Neural cell (in vitro differentiated cells): ENCODE data around the gene ATP6V1B1. TPM values are rescaled to one million over a fixed set of nuclear protein-coding genes. Genes with fewer than 3 reads are reported as not detected.

Source experiments
- H2AFZ ChIP-seq: fragments of 200-600, 300-800 bp; sonication (generic), shearing (Covaris generic); 2 replicates; pipeline ENCODE4 v1.6.0; 2014; ENCODE audit warnings: low read depth, mild to moderate bottlenecking, antibody characterized with exemption, low read length, moderate library complexity
- H3F3A ChIP-seq: fragments of 200-600 bp; shearing (Covaris generic); 2 replicates; pipeline ENCODE4 v1.6.1; 2016; ENCODE audit warnings: mild to moderate bottlenecking, moderate library complexity, mixed read lengths, antibody characterized with exemption, low read length; ENCODE audit not compliant: insufficient read depth, poor library complexity, severe bottlenecking
- H3K27ac ChIP-seq: fragments of 200-600, 300-800 bp; sonication (generic), shearing (Covaris generic); 2 replicates; pipeline ENCODE4 v1.5.1; 2014; ENCODE audit warnings: mild to moderate bottlenecking, low read length, moderate library complexity
- H3K27me3 ChIP-seq: fragments of 300-800, 200-600 bp; sonication (generic), shearing (Covaris generic); 2 replicates; pipeline ENCODE4 v1.6.0; 2014; ENCODE audit warnings: mild to moderate bottlenecking, low read depth, low read length, moderate library complexity; ENCODE audit not compliant: insufficient read depth
- H3K36me3 ChIP-seq: fragments of 300-800, 200-600 bp; sonication (generic), shearing (Covaris generic); 2 replicates; pipeline ENCODE4 v1.5.1; 2014; ENCODE audit warnings: mild to moderate bottlenecking, antibody characterized with exemption, low read length, moderate library complexity; ENCODE audit not compliant: insufficient read depth
- H3K4me2 ChIP-seq: fragments of 300-800, 200-600 bp; sonication (generic), shearing (Covaris generic); 2 replicates; pipeline ENCODE4 v1.6.0; 2014; ENCODE audit warnings: mild to moderate bottlenecking, low read length
- H3K4me3 ChIP-seq: fragments of 300-800, 200-600 bp; sonication (generic), shearing (Covaris generic); 2 replicates; pipeline ENCODE4 v1.5.1; 2014; ENCODE audit warnings: mild to moderate bottlenecking, low read length, moderate library complexity
- H3K79me2 ChIP-seq: fragments of 200-600 bp; shearing (Covaris generic); replicated peaks from 2 replicates; pipeline ENCODE4 v1.6.0; 2014; ENCODE audit warnings: mild to moderate bottlenecking, low read length, moderate library complexity; ENCODE audit not compliant: insufficient read depth
- H3K9ac ChIP-seq: fragments of 300-800, 200-600 bp; sonication (generic), shearing (Covaris generic); 2 replicates; pipeline ENCODE4 v1.6.1; 2016; ENCODE audit warnings: mild to moderate bottlenecking, low read length, mixed read lengths
- H3K9me2 ChIP-seq: fragments of 200-600 bp; shearing (Covaris generic); 2 replicates; pipeline ENCODE4 v1.6.1; 2016; ENCODE audit warnings: mild to moderate bottlenecking, low read length, mixed read lengths; ENCODE audit not compliant: insufficient read depth
- H3K9me3 ChIP-seq: fragments of 200-600, 300-800 bp; sonication (generic), shearing (Covaris generic); 2 replicates; pipeline ENCODE4 v1.6.1; 2016; ENCODE audit warnings: mild to moderate bottlenecking, mixed run types, low read length, moderate library complexity, mixed read lengths
- H4K20me1 ChIP-seq: fragments of 200-600 bp; shearing (Covaris generic); 2 replicates; pipeline ENCODE4 v1.6.1; 2016; ENCODE audit warnings: mild to moderate bottlenecking, mixed run types; ENCODE audit not compliant: insufficient read depth
- EP300 ChIP-seq: fragments of 450-650 bp; conservative IDR thresholded peaks from 2 replicates; pipeline ENCODE4 v1.6.1; 2014; ENCODE audit warnings: antibody characterized with exemption, mild to moderate bottlenecking, moderate library complexity; ENCODE audit not compliant: poor library complexity, severe bottlenecking
- EZH2 ChIP-seq: fragments of 200-600, 300-800 bp; shearing (Covaris generic), sonication (generic); IDR thresholded peaks from 2 replicates; pipeline ENCODE4 v1.6.1; 2014; ENCODE audit warnings: antibody characterized with exemption, low read length, borderline replicate concordance, mild to moderate bottlenecking; ENCODE audit not compliant: insufficient read depth, poor library complexity, severe bottlenecking
- MXI1 ChIP-seq: fragments of 450-650 bp; conservative IDR thresholded peaks from 2 replicates; pipeline ENCODE4 v1.6.1; 2014; ENCODE audit warnings: antibody characterized with exemption, mild to moderate bottlenecking; ENCODE audit not compliant: poor library complexity, severe bottlenecking
- POLR2AphosphoS5 ChIP-seq: IDR thresholded peaks from 2 replicates; pipeline ENCODE4 v1.6.1; 2012
- RAD21 ChIP-seq: fragments of 450-650 bp; conservative IDR thresholded peaks from 2 replicates; pipeline ENCODE4 v1.6.1; 2014; ENCODE audit warnings: antibody characterized with exemption, mild to moderate bottlenecking, moderate library complexity
- SMC3 ChIP-seq: fragments of 450-650 bp; conservative IDR thresholded peaks from 2 replicates; pipeline ENCODE4 v1.6.1; 2014; ENCODE audit warnings: antibody characterized with exemption, mild to moderate bottlenecking, moderate library complexity; ENCODE audit not compliant: poor library complexity
- TAF1 ChIP-seq: IDR thresholded peaks from 2 replicates; pipeline ENCODE4 v1.6.1; 2012; ENCODE audit warnings: low read depth
- polyA plus RNA-seq: library from polyadenylated mRNA; depleted of rRNA; stranded (reverse); fragments of >200 nt; gene quantifications from 2 replicates; pipeline ENCODE4 v1.2.3, GENCODE V29; 2014
- TF ChIP-seq, protein P1 (sequence below): IDR thresholded peaks from 2 replicates; pipeline ENCODE4 v1.6.1; 2012; ENCODE audit warnings: borderline replicate concordance
- TF ChIP-seq, protein P2 (sequence below): fragments of 450-650 bp; IDR thresholded peaks from 2 replicates; pipeline ENCODE4 v1.5.1; 2014; ENCODE audit warnings: antibody characterized with exemption, mild to moderate bottlenecking, moderate library complexity; ENCODE audit not compliant: poor library complexity, severe bottlenecking

The ATP6V1B1 gene
- polyA plus RNA-seq, 1 donor from 2014 or later, result 0.12 TPM

DNA sequence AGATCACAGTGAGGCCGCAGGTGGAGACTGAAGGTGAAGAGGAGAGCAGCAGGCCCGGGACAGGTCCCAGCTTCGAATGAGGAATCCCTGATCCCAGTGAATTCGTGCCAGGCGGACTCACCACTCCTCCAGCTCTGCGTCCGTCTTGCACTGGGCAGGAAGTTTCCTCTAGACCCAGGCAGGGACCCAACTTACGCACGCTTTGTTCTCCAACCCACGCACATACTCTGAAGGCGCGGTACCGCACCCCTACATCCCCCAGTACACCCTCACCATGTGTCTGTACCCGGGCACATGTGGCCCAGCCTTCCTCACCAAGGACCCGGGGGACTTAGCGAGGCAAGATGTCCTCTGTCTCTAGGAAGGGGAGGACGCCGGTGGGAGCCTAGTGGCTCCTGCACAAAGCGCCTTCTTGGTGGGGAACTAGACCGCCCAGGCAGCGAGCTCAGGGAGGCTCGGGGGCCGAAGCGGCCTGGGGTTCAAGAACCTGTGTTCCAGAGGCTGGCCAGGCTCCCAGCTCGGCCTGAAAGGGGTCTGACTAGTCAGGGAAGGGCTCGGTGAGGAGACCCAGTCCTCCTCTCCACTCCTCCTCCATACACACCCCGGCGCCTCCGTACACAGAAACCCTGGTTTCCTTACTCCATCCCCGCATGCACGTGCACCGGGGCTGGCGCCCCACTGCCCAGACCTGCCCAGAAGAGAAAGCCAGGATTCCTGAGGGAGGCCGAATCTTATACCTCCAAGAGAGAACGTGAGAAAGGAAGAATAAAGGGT, 38.3 kb upstream of the ATP6V1B1 start:
- H3F3A ChIP-seq, result no peaks in the 10 kb centered on the region
- H3K9me3 ChIP-seq, result peaks cover 4% of the 10 kb centered on the region
- no peaks in the 10 kb centered on the region for H4K20me1 ChIP-seq
- no peaks in the 10 kb centered on the region for H3K36me3 ChIP-seq
- H3K27me3 ChIP-seq, result peaks cover 100% of the 10 kb centered on the region
- no peak overlapping the region for H3K27ac ChIP-seq
- no peaks in the 10 kb centered on the region for H3K9me2 ChIP-seq
- H3K9ac ChIP-seq, result no peak overlapping the region
- no peak overlapping the region for H3K4me2 ChIP-seq
- TF ChIP-seq, protein P1, sequence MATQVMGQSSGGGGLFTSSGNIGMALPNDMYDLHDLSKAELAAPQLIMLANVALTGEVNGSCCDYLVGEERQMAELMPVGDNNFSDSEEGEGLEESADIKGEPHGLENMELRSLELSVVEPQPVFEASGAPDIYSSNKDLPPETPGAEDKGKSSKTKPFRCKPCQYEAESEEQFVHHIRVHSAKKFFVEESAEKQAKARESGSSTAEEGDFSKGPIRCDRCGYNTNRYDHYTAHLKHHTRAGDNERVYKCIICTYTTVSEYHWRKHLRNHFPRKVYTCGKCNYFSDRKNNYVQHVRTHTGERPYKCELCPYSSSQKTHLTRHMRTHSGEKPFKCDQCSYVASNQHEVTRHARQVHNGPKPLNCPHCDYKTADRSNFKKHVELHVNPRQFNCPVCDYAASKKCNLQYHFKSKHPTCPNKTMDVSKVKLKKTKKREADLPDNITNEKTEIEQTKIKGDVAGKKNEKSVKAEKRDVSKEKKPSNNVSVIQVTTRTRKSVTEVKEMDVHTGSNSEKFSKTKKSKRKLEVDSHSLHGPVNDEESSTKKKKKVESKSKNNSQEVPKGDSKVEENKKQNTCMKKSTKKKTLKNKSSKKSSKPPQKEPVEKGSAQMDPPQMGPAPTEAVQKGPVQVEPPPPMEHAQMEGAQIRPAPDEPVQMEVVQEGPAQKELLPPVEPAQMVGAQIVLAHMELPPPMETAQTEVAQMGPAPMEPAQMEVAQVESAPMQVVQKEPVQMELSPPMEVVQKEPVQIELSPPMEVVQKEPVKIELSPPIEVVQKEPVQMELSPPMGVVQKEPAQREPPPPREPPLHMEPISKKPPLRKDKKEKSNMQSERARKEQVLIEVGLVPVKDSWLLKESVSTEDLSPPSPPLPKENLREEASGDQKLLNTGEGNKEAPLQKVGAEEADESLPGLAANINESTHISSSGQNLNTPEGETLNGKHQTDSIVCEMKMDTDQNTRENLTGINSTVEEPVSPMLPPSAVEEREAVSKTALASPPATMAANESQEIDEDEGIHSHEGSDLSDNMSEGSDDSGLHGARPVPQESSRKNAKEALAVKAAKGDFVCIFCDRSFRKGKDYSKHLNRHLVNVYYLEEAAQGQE, result no peak
- TF ChIP-seq SMC3 (no peak), RAD21 (no peak), EZH2 (no peak), EP300 (no peak), POLR2AphosphoS5 (no peak)
- TF ChIP-seq, protein P2, sequence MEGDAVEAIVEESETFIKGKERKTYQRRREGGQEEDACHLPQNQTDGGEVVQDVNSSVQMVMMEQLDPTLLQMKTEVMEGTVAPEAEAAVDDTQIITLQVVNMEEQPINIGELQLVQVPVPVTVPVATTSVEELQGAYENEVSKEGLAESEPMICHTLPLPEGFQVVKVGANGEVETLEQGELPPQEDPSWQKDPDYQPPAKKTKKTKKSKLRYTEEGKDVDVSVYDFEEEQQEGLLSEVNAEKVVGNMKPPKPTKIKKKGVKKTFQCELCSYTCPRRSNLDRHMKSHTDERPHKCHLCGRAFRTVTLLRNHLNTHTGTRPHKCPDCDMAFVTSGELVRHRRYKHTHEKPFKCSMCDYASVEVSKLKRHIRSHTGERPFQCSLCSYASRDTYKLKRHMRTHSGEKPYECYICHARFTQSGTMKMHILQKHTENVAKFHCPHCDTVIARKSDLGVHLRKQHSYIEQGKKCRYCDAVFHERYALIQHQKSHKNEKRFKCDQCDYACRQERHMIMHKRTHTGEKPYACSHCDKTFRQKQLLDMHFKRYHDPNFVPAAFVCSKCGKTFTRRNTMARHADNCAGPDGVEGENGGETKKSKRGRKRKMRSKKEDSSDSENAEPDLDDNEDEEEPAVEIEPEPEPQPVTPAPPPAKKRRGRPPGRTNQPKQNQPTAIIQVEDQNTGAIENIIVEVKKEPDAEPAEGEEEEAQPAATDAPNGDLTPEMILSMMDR, result no peak
- H3K4me3 ChIP-seq, result no peak overlapping the region
- no peak overlapping the region for H2AFZ ChIP-seq
- no peaks in the 10 kb centered on the region for H3K79me2 ChIP-seq

DNA sequence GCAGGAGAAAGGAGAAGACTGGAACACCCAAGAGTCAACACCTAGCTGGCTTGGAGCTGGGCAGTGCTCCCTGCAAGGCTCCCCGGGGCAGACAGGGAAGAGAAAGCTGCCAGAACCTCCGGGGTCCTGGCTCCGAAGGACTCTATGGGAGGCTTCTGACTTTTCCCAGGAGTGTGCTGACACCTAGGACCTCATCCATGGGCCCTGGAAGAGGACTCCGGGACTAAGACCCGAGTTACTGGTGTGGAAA, 37.8 kb upstream of the ATP6V1B1 start:
- no peaks in the 10 kb centered on the region for H3K9me2 ChIP-seq
- no peaks in the 10 kb centered on the region for H3K36me3 ChIP-seq
- H3F3A ChIP-seq, result no peaks in the 10 kb centered on the region
- no peaks in the 10 kb centered on the region for H4K20me1 ChIP-seq
- H3K4me3 ChIP-seq, result no peak overlapping the region
- no peak overlapping the region for H2AFZ ChIP-seq
- peaks cover 100% of the 10 kb centered on the region for H3K27me3 ChIP-seq
- H3K79me2 ChIP-seq, result no peaks in the 10 kb centered on the region
- H3K9ac ChIP-seq, result no peak overlapping the region
- TF ChIP-seq POLR2AphosphoS5 (no peak), TAF1 (no peak), RAD21 (no peak), EP300 (no peak), MXI1 (no peak), EZH2 (no peak), SMC3 (no peak)
- TF ChIP-seq, protein P2, result no peak
- TF ChIP-seq, protein P1, result no peak
- peaks cover 4% of the 10 kb centered on the region for H3K9me3 ChIP-seq
- no peak overlapping the region for H3K4me2 ChIP-seq
- no peak overlapping the region for H3K27ac ChIP-seq
